Smooth muscle cell (in vitro differentiated cells): ENCODE results near the gene CDH23. TPM values are rescaled to one million over a fixed set of nuclear protein-coding genes. Genes with fewer than 3 reads are reported as not detected.

Experiments used
- DNase-seq: peaks from one replicate; lab custom pipeline; 2025; ENCODE audit not compliant: unreplicated experiment; lab: John Stamatoyannopoulos, UW
- H2AFZ ChIP-seq: fragments of 200-600 bp; sonication (generic); 2 replicates; pipeline ENCODE4 v1.6.0; 2016; ENCODE audit warnings: antibody characterized with exemption, low read depth, mild to moderate bottlenecking
- H3F3A ChIP-seq: fragments of 200-600 bp; sonication (generic); 2 replicates; pipeline ENCODE4 v1.6.0; 2017; ENCODE audit warnings: antibody characterized with exemption, low read depth
- H3K27ac ChIP-seq: fragments of 200-600 bp; sonication (generic); 2 replicates; pipeline ENCODE4 v1.5.1; 2016; ENCODE audit warnings: low read depth, mild to moderate bottlenecking
- H3K27me3 ChIP-seq: fragments of 200-600 bp; sonication (generic); 2 replicates; pipeline ENCODE4 v1.6.1; 2016; ENCODE audit warnings: low read depth, mild to moderate bottlenecking
- H3K36me3 ChIP-seq: fragments of 200-600 bp; sonication (generic); 2 replicates; pipeline ENCODE4 v1.5.1; 2016; ENCODE audit warnings: low read depth
- H3K4me1 ChIP-seq: fragments of 200-600 bp; sonication (generic); 2 replicates; pipeline ENCODE4 v1.5.1; 2016; ENCODE audit warnings: low read depth
- H3K4me2 ChIP-seq: fragments of 200-600 bp; sonication (generic); 2 replicates; pipeline ENCODE4 v1.6.0; 2016; ENCODE audit warnings: mild to moderate bottlenecking
- H3K4me3 ChIP-seq: fragments of 200-600 bp; sonication (generic); 2 replicates; pipeline ENCODE4 v1.5.1; 2016; ENCODE audit warnings: mild to moderate bottlenecking
- H3K79me2 ChIP-seq: fragments of 200-600 bp; sonication (generic); 2 replicates; pipeline ENCODE4 v1.6.0; 2016; ENCODE audit warnings: low read depth, mild to moderate bottlenecking
- H3K9ac ChIP-seq: fragments of 200-600 bp; sonication (generic); 2 replicates; pipeline ENCODE4 v1.6.0; 2016; ENCODE audit warnings: low read depth
- H3K9me3 ChIP-seq: fragments of 200-600 bp; sonication (generic); replicated peaks from 2 replicates; pipeline ENCODE4 v1.5.1; 2016; ENCODE audit warnings: low read depth
- H4K20me1 ChIP-seq: fragments of 200-600 bp; sonication (generic); 2 replicates; pipeline ENCODE4 v1.6.0; 2016; ENCODE audit warnings: low read depth
- WGBS: methylation state at CpG from one replicate; pipeline ENCODE4 v1.1.7; 2016; ENCODE audit warnings: low lambda C conversion rate; 5-methylcytosine and 5-hydroxymethylcytosine counted together
- polyA plus RNA-seq: library from polyadenylated mRNA; unstranded; fragments of >200 nt; fragmentation: Nextera tagmentation; extraction: Ambion mirVana; gene quantifications from 2 replicates; pipeline ENCODE4 v1.2.1, GENCODE V29; 2016
- total RNA-seq: library from RNA; depleted of rRNA; stranded (reverse); fragments of >200 nt; gene quantifications from 2 replicates; pipeline ENCODE4 v1.2.3, GENCODE V29; 2014
- TF ChIP-seq, protein P1 (sequence below): fragments of 200-600 bp; sonication (generic); IDR thresholded peaks from 2 replicates; pipeline ENCODE4 v1.5.1; 2017; ENCODE audit warnings: borderline replicate concordance, mild to moderate bottlenecking, antibody characterized with exemption; ENCODE audit not compliant: insufficient read depth, poor library complexity, severe bottlenecking

The CDH23 gene
- total and polyA plus RNA-seq, 2 experiments from 2014 or later: 0.99 to 2.5 TPM

GRCh38 chr10:71530781-71531180, 134.1 kb downstream of the CDH23 start:
- Histone ChIP-seq H3K4me2 (no peak overlapping the region), H3K4me3 (no peak overlapping the region), H3K4me1 (peaks cover 25% of the 10 kb centered on the region), H3K9me3 (no peaks in the 10 kb centered on the region), H2AFZ (no peak overlapping the region), H4K20me1 (no peaks in the 10 kb centered on the region), H3K27me3 (no peaks in the 10 kb centered on the region), H3K79me2 (no peaks in the 10 kb centered on the region), H3K27ac (no peak overlapping the region), H3F3A (no peaks in the 10 kb centered on the region), H3K9ac (no peak overlapping the region), H3K36me3 (no peaks in the 10 kb centered on the region)
- 94% methylated on average over 4 of the region's 4 CpGs for WGBS
- TF ChIP-seq, protein P1, sequence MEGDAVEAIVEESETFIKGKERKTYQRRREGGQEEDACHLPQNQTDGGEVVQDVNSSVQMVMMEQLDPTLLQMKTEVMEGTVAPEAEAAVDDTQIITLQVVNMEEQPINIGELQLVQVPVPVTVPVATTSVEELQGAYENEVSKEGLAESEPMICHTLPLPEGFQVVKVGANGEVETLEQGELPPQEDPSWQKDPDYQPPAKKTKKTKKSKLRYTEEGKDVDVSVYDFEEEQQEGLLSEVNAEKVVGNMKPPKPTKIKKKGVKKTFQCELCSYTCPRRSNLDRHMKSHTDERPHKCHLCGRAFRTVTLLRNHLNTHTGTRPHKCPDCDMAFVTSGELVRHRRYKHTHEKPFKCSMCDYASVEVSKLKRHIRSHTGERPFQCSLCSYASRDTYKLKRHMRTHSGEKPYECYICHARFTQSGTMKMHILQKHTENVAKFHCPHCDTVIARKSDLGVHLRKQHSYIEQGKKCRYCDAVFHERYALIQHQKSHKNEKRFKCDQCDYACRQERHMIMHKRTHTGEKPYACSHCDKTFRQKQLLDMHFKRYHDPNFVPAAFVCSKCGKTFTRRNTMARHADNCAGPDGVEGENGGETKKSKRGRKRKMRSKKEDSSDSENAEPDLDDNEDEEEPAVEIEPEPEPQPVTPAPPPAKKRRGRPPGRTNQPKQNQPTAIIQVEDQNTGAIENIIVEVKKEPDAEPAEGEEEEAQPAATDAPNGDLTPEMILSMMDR: no peak
- DNase-seq: no peak

GRCh38 chr10:71531485-71532446, 135.0 kb downstream of the CDH23 start:
- Histone ChIP-seq H3K4me3 (no peak overlapping the region), H3K4me2 (no peak overlapping the region), H3K27ac (peak overlapping the region; percentile 12), H3K9ac (no peak overlapping the region), H3K36me3 (no peaks in the 10 kb centered on the region), H3K9me3 (no peaks in the 10 kb centered on the region), H4K20me1 (no peaks in the 10 kb centered on the region), H3K79me2 (no peaks in the 10 kb centered on the region), H3K4me1 (peaks cover 25% of the 10 kb centered on the region), H2AFZ (no peak overlapping the region), H3F3A (no peaks in the 10 kb centered on the region), H3K27me3 (no peaks in the 10 kb centered on the region)
- TF ChIP-seq, protein P1: no peak
- no peak for DNase-seq
- 79% methylated on average over 10 of the region's 10 CpGs for WGBS

DNA sequence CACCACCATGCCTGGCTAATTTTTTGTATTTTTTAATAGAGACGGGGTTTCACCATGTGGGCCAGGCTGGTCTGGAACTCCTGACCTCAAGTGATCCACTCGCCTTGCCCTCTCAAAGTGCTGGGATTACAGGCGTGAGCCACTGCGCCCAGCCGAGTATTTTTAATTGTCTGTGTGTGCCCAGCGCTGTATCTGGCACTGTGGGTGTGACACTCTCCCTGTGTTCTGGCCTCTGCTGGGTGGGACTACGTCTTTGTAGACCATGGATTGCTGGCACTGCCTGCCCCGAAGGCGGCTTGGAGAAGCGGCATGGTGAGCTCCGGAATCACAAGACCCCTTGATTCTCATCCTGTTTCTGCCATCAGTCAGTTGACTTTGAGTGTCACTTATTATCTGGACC, 136.2 kb downstream of the CDH23 start:
- Histone ChIP-seq H3K79me2 (no peaks in the 10 kb centered on the region), H4K20me1 (no peaks in the 10 kb centered on the region), H3K9me3 (no peaks in the 10 kb centered on the region), H3K27me3 (no peaks in the 10 kb centered on the region), H3K27ac (no peak overlapping the region), H3K36me3 (no peaks in the 10 kb centered on the region), H3K9ac (no peak overlapping the region), H2AFZ (no peak overlapping the region), H3K4me1 (peaks cover 21% of the 10 kb centered on the region), H3K4me2 (no peak overlapping the region), H3F3A (no peaks in the 10 kb centered on the region), H3K4me3 (no peak overlapping the region)
- DNase-seq: no peak
- TF ChIP-seq, protein P1: no peak
- WGBS: 94% methylated on average over 11 of the region's 11 CpGs
